ENCODE data around the gene RBM47. TPM values are rescaled to one million over a fixed set of nuclear protein-coding genes. Genes with fewer than 3 reads are reported as not detected.

RBM47 gene
- total and polyA plus RNA-seq, 2 of the 4 experiments (the other 2 are of a cell fraction) = 0.44 to 1.1 TPM

DNA sequence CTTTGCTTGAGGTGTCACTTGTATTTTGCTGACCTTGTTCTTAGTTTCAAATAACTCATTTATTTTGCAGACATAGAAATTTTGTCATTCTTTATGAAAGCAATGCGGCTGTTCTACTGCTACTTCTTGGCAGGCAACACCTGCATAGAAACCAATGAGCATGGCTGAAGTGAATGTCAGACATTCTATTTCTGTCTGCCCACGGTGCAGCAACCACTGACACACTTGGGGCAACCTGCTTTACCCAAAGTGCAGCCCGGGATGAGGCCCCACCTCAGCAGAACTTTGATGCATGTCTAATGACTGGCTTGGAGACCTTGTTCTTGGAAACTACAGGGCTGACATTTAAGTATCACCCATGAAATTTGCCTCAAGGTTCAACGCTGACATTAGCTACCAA is 93.6 kb downstream of the RBM47 start:
- no peaks in the 10 kb centered on the region for H3K79me1 ChIP-seq (ENCODE audit: low read depth in 1 of 2, low read length in 2 of 2)
- no peak overlapping the region for H4K8ac ChIP-seq (ENCODE audit: low read depth in 2 of 2, low read length in 2 of 2)
- no peak overlapping the region for H2BK20ac ChIP-seq (ENCODE audit: low read depth, low read length)
- H3K4me3 ChIP-seq (ENCODE audit: insufficient read depth, low read depth, low read length) = no peak overlapping the region
- H2AK9ac ChIP-seq (replicated peaks; ENCODE audit: low read depth, low read length, poor library complexity) = no peak overlapping the region
- no peaks in the 10 kb centered on the region for H3K4me1 ChIP-seq (ENCODE audit: control insufficient read depth, insufficient read depth, low read length)
- no peak overlapping the region for H3K9ac ChIP-seq (ENCODE audit: low read depth, low read length)
- H2BK5ac ChIP-seq (ENCODE audit: low read depth, low read length, poor library complexity, severe bottlenecking) = no peak overlapping the region
- no peak overlapping the region for H4K91ac ChIP-seq (ENCODE audit: insufficient read depth, low read depth, low read length)
- WGBS, 2 experiments (ENCODE audit: extremely low coverage in 2 of 2, insufficient read length in 1 of 2) = 100% methylated on average over 2 of the region's 4 CpGs; no CpG with 5 or more reads in 1 of the 2 experiments
- H3K36me3 ChIP-seq (ENCODE audit: control insufficient read depth, insufficient read depth, low read length) = no peaks in the 10 kb centered on the region
- DNase-seq (no peak), ATAC-seq (ENCODE audit: low read depth) (no peak)
- no peak overlapping the region for H3K4ac ChIP-seq (ENCODE audit: low read depth, low read length)
- ChIA-PET CTCF (no interaction called here), POLR2A (ENCODE audit: unreplicated experiment) (no interaction called here)
- no peak overlapping the region for H3K14ac ChIP-seq (replicated peaks; ENCODE audit: low read depth, low read length)
- no peaks in the 10 kb centered on the region for H4K20me1 ChIP-seq (ENCODE audit: insufficient read depth, low read length)
- H3K27ac ChIP-seq (ENCODE audit: insufficient read depth, low read length) = no peak overlapping the region
- no peak overlapping the region for H2AK5ac ChIP-seq (ENCODE audit: low read depth, low read length)
- no peaks in the 10 kb centered on the region for H3K9me1 ChIP-seq (ENCODE audit: insufficient read depth, low read length)
- BruUV-seq (replicated peaks) = no TSS peak
- H3K27me3 ChIP-seq (ENCODE audit: control insufficient read depth, insufficient read depth, low read length) = no peaks in the 10 kb centered on the region
- no peak for TF ChIP-seq RFX5 (IDR thresholded peaks at IDR 0.05; ENCODE audit: low read depth, low read length)
- TF ChIP-seq, protein P1, sequence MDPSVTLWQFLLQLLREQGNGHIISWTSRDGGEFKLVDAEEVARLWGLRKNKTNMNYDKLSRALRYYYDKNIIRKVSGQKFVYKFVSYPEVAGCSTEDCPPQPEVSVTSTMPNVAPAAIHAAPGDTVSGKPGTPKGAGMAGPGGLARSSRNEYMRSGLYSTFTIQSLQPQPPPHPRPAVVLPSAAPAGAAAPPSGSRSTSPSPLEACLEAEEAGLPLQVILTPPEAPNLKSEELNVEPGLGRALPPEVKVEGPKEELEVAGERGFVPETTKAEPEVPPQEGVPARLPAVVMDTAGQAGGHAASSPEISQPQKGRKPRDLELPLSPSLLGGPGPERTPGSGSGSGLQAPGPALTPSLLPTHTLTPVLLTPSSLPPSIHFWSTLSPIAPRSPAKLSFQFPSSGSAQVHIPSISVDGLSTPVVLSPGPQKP (IDR thresholded peaks at IDR 0.05; ENCODE audit: borderline replicate concordance, low read depth, low read length) = no peak
- 0 out of 2 replicates have a peak, but pooled peaks have one; percentile 7 for TF ChIP-seq MAFK (IDR thresholded peaks at IDR 0.05; ENCODE audit: low read depth, low read length)
- no peak overlapping the region for H3K23ac ChIP-seq (ENCODE audit: low read depth, low read length)
- intact Hi-C loops (cut with micrococcal nuclease) = no loop called here
- no peaks in the 10 kb centered on the region for H3K9me3 ChIP-seq (ENCODE audit: control insufficient read depth, insufficient read depth, low read length)
- H3K56ac ChIP-seq (ENCODE audit: extremely low read depth, insufficient read depth, low read length) = no peak overlapping the region
- dilution Hi-C loops (cut with HindIII; ENCODE audit: low sequenced_read_pairs, unreplicated experiment) = no loop called here
- in situ Hi-C loops (cut with MboI; ENCODE audit: low sequenced_read_pairs) = no loop called here
- no peak overlapping the region for H3K18ac ChIP-seq (ENCODE audit: low read depth, low read length)
- H2AFZ ChIP-seq (replicated peaks; ENCODE audit: low read length, poor library complexity) = no peak overlapping the region
- no peak overlapping the region for H3K4me2 ChIP-seq (ENCODE audit: low read depth, low read length)
- no peak overlapping the region for H4K5ac ChIP-seq (ENCODE audit: low read depth, low read length)
- no peak overlapping the region for H2BK15ac ChIP-seq (ENCODE audit: low read depth, low read length)
- no peak overlapping the region for H2BK120ac ChIP-seq (ENCODE audit: low read depth, low read length)
